Measurements from ENCODE around the gene FAM168A. TPM values are rescaled to one million over a fixed set of nuclear protein-coding genes. Genes with fewer than 3 reads are reported as not detected.
A peak's percentile ranks its signal among the peaks of the same experiment; 100 is the strongest.

FAM168A gene
- total RNA-seq, 1 donor from 2014 or later, result 31.0 TPM

DNA sequence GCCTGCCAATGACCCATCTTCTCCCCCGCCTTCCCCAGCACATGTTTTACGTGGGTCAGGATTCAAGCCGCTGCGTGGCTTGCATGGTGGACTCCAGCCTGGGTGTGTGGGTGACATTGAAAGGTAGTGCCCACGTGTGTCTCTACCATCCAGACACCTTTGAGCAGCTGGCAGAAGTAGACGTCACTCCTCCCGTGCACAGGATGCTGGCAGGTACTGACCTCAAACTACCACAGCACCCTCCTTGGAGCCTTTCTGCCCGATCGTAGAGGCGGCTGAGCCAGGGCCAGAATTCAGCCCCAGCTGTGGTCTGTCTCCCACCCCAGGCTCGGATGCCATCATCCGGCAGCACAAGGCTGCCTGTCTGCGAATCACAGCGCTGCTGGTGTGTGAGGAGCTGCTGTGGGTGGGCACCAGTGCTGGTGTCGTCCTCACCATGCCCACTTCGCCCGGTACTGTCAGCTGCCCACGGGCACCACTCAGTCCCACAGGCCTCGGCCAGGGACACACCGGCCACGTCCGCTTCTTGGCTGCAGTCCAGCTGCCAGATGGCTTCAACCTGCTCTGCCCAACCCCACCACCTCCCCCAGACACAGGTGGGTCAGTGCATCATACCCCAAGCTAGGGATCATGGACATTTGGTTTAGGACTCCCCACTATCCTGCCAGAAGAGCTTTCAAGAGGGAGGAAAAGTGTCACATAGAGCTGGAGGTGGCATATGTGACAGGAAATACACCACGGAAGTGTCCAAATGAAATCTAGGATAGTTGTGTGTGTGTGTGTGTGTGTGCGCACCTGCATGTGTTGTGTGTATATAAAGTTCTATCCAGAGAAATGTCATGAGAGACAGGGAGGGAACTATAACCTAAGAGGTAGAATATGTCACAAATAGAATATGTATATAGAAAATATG is 232.3 kb downstream of the FAM168A start:
- TF ChIP-seq, protein P1, sequence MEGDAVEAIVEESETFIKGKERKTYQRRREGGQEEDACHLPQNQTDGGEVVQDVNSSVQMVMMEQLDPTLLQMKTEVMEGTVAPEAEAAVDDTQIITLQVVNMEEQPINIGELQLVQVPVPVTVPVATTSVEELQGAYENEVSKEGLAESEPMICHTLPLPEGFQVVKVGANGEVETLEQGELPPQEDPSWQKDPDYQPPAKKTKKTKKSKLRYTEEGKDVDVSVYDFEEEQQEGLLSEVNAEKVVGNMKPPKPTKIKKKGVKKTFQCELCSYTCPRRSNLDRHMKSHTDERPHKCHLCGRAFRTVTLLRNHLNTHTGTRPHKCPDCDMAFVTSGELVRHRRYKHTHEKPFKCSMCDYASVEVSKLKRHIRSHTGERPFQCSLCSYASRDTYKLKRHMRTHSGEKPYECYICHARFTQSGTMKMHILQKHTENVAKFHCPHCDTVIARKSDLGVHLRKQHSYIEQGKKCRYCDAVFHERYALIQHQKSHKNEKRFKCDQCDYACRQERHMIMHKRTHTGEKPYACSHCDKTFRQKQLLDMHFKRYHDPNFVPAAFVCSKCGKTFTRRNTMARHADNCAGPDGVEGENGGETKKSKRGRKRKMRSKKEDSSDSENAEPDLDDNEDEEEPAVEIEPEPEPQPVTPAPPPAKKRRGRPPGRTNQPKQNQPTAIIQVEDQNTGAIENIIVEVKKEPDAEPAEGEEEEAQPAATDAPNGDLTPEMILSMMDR (IDR thresholded peaks at IDR 0.05), result no peak
- H3K4me1 ChIP-seq, result peaks cover 14% of the 10 kb centered on the region
- H3K27ac ChIP-seq, result no peak overlapping the region
- no peak overlapping the region for H3K4me3 ChIP-seq
- peaks cover 77% of the 10 kb centered on the region for H3K36me3 ChIP-seq
- no peaks in the 10 kb centered on the region for H3K27me3 ChIP-seq (ENCODE audit: low read depth)
- DNase-seq (no peak), ATAC-seq (peak in 1 of 2 donors; percentile 14)
- intact Hi-C loops (cut with DNase I), result no loop called here
- H3K9me3 ChIP-seq, result no peaks in the 10 kb centered on the region

GRCh38 chr11:73363147-73363546 is 234.8 kb downstream of the FAM168A start:
- ATAC-seq (no peak), DNase-seq (no peak)
- peaks cover 95% of the 10 kb centered on the region for H3K36me3 ChIP-seq
- peaks cover 14% of the 10 kb centered on the region for H3K4me1 ChIP-seq
- no peak overlapping the region for H3K27ac ChIP-seq
- TF ChIP-seq, protein P1 (IDR thresholded peaks at IDR 0.05), result no peak
- H3K9me3 ChIP-seq, result no peaks in the 10 kb centered on the region
- intact Hi-C loops (cut with DNase I), result no loop called here
- no peak overlapping the region for H3K4me3 ChIP-seq
- no peaks in the 10 kb centered on the region for H3K27me3 ChIP-seq (ENCODE audit: low read depth)

GRCh38 chr11:73361953-73362776 is 235.7 kb downstream of the FAM168A start:
- TF ChIP-seq, protein P1 (IDR thresholded peaks at IDR 0.05), result no peak
- DNase-seq (no peak), ATAC-seq (peak in 1 of 2 donors; percentile 29)
- Histone ChIP-seq H3K9me3 (no peaks in the 10 kb centered on the region), H3K27ac (no peak overlapping the region), H3K27me3 (ENCODE audit: low read depth) (no peaks in the 10 kb centered on the region), H3K4me3 (no peak overlapping the region), H3K36me3 (peaks cover 97% of the 10 kb centered on the region), H3K4me1 (peaks cover 11% of the 10 kb centered on the region)
- intact Hi-C loops (cut with DNase I), result no loop called here

GRCh38 chr11:73360743-73361369 is 237.1 kb downstream of the FAM168A start:
- intact Hi-C loops (cut with DNase I), result no loop called here

More at GRCh38 chr11:73360743-73361369, 237.1 kb downstream of the FAM168A start:
- H3K4me1 ChIP-seq, result no peaks in the 10 kb centered on the region
- no peak overlapping the region for H3K27ac ChIP-seq
- no peaks in the 10 kb centered on the region for H3K27me3 ChIP-seq (ENCODE audit: low read depth)
- ATAC-seq, result no peak
- peaks cover 99% of the 10 kb centered on the region for H3K36me3 ChIP-seq
- no peak for DNase-seq
- H3K9me3 ChIP-seq, result no peaks in the 10 kb centered on the region
- TF ChIP-seq, protein P1 (IDR thresholded peaks at IDR 0.05), result no peak
- no peak overlapping the region for H3K4me3 ChIP-seq
